M059J (cell line): ENCODE data around the gene RNF19B. TPM values are rescaled to one million over a fixed set of nuclear protein-coding genes. Genes with fewer than 3 reads are reported as not detected.
A peak's percentile ranks its signal among the peaks of the same experiment; 100 is the strongest.
"Not testable (repeated sequence)": the region's sequence is repeated elsewhere in the genome, so short reads cannot be mapped to it uniquely, and the experiment has no call there.

Experiments used
- DNase-seq: peaks from one replicate; pipeline ENCODE4 v3.0.0-alpha.2; 2012; ENCODE audit warnings: low read depth
- total RNA-seq: library from RNA; depleted of rRNA; stranded (reverse); fragments of >200 nt; shearing (Covaris generic); gene quantifications from 2 replicates; pipeline ENCODE4 v1.2.3, GENCODE V29; 2014; rRNA removed

RNF19B gene, protein sequence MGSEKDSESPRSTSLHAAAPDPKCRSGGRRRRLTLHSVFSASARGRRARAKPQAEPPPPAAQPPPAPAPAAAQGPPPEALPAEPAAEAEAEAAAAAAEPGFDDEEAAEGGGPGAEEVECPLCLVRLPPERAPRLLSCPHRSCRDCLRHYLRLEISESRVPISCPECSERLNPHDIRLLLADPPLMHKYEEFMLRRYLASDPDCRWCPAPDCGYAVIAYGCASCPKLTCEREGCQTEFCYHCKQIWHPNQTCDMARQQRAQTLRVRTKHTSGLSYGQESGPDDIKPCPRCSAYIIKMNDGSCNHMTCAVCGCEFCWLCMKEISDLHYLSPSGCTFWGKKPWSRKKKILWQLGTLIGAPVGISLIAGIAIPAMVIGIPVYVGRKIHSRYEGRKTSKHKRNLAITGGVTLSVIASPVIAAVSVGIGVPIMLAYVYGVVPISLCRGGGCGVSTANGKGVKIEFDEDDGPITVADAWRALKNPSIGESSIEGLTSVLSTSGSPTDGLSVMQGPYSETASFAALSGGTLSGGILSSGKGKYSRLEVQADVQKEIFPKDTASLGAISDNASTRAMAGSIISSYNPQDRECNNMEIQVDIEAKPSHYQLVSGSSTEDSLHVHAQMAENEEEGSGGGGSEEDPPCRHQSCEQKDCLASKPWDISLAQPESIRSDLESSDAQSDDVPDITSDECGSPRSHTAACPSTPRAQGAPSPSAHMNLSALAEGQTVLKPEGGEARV
- 9.0 and 11.9 TPM in 2 replicates for total RNA-seq

GRCh38 chr1:32964461-32965250 lies at the start of gene RNF19B:
TSS of gene RNF19B (minus strand) at chr1:32964809. CDS start at chr1:32964685, 124 bp downstream.
- peak; percentile 95 for DNase-seq

DNA sequence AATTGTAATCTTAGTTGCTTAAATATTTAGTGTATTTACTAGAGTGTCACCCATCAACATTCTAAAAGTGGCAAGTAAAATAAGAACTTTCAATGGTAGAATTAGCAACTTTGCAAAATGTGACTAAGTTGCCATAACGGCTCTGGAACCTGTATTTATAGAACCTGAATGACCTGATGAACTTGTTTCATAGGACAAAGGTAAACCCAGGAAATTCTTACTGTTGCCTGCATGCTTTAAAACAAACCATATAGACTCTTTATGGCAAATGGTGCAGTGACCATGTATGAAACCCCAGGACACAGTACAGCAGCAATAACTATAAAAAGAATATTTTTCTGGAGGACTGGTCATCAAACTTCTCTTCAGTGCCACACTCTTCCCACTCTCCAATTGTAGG lies 49.2 kb upstream of the RNF19B start:
- DNase-seq, result no peak

DNA sequence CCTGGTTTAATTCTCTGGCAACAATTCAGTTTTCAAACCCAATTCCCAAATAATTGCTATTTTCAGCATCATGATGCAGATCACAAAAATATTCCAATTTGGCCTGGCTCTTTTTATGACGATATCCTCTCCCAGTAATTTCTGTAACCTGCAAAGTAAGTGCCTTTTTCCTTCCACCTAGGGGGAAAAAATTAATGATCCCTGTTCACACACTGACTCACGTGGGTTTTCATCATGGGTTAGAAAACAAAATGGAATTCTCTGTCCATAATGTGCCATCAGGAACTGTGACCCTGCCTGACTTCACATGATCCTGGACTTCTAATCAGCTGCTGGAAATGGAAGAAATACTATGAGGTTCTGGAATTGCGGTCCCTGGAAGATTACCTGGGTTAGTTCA lies 47.6 kb upstream of the RNF19B start:
- no peak for DNase-seq

- peak; percentile 56 for DNase-seq
Measured at GRCh38 chr1:33010932-33011731, 46.5 kb upstream of the RNF19B start.

GRCh38 chr1:33009561-33009960 lies 45.0 kb upstream of the RNF19B start:
- no peak for DNase-seq

GRCh38 chr1:33008051-33008914 lies 43.7 kb upstream of the RNF19B start:
- no peak for DNase-seq

GRCh38 chr1:33007190-33008050 lies 42.8 kb upstream of the RNF19B start:
- peak; percentile 87 for DNase-seq

DNA sequence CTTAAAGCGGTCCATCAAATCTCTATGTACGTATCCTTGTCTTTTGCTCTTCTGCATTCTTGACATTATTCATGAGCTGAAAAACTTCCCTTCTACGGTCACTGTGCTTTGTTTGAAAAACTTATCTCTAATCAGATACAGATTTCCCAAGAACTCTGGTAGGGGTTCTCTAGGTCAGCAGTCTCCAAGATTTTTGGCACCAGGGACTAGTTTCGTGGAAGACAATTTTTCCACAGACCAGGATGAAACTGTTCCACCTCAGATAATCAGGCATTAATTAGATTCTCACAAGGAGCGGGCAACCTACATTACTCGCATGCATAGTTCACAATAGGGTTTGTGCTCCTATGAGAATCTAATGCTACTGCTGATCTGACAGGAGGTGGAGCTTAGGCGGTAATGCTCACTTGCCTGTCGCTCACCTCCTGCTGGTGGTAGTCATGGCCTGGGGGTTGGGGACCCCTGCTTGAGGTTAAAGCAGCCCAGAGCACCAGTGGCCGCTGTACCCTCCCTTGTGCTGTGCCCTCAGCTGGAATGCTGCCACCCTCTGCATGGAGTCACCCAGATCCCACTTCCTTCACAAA lies 41.3 kb upstream of the RNF19B start:
- no peak for DNase-seq

GRCh38 chr1:33005117-33005837 lies 40.7 kb upstream of the RNF19B start:
- DNase-seq, result no peak

GRCh38 chr1:33004613-33005012 lies 40.0 kb upstream of the RNF19B start:
- DNase-seq, result no peak

GRCh38 chr1:33003657-33004056 lies 39.0 kb upstream of the RNF19B start:
- DNase-seq, result no peak

DNA sequence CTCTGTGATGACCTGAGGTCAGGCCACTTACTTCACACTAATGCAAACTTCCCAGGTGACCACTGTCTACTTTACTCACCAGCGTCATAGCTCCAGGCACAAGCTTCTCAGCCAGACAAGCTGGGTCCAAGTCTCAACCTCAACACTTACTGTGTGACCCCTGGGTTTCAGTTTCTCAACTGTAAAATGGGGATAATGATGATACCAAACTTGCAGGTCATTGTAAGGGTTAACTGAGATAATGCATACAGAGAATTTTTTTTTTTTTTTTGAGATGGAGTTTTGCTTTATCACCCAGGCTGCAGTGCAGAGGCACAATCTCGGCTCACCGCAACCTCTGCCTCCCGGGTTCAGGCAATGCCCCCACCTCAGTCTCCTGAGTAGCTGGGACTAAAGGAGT lies 37.4 kb upstream of the RNF19B start:
- no peak for DNase-seq

GRCh38 chr1:33001282-33001681 lies 36.7 kb upstream of the RNF19B start:
- no peak for DNase-seq

GRCh38 chr1:33000427-33001026 lies 35.9 kb upstream of the RNF19B start:
- DNase-seq, result no peak

DNA sequence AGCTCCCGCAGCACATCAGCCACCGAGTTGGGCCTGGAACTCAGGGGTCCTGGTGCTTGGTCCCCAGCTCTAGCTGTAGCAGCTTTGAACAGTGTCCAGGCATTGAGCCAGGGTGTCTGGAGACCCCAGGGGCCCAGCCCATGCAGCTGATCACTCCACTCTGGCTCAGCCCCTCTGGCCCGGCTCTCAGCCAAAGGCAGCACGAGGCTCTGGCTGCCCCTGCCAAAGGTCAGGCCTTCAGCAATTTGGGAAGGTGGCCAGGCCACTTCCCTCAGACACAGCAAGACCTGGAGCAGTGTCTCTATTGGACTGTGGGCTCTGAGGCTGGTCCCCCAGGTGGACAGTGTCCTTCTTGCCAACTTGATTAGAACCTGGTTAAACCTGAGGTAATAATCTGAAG lies 34.4 kb upstream of the RNF19B start:
- no peak for DNase-seq

DNA sequence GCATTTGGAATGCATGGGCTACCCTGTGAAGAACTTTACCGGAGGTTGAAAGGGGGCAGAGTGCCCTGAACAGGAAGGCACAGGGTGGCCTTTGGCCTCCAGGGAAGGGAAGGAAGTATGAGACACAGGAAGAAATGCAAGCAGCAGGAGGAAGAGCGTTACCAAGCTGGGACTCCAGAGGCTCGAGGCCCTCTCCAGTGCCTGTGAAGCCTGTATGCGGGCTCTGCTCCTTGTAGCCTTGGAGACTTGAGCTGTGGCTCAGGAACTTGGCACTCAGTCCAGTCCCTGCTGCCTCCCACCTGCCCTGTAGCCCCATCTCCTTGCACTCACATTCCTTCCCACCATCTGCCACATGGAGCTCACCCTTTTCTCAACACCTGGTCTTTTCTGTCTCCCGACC lies 33.5 kb upstream of the RNF19B start:
- DNase-seq, result no peak

- peak; percentile 65 for DNase-seq
Measured at GRCh38 chr1:32997381-32997891, 32.8 kb upstream of the RNF19B start.

- not testable (repeated sequence) for DNase-seq
Measured at GRCh38 chr1:32993324-32993636, 28.7 kb upstream of the RNF19B start.
